Measurements from ENCODE around the gene NOD1.

GRCh38 chr7:30379131-30379530, 99.5 kb downstream of the NOD1 start:
- TF ChIP-seq CTCF (IDR thresholded peaks at IDR 0.05) (no peak), EP300 (IDR thresholded peaks at IDR 0.05; ENCODE audit: low read depth) (no peak), POLR2A (IDR thresholded peaks at IDR 0.05) (no peak)

Data from transverse colon (tissue), 3 donors.